Uterus (tissue), 4 donors: Measurements from ENCODE around the gene NDUFA8. TPM values are rescaled to one million over a fixed set of nuclear protein-coding genes. Genes with fewer than 3 reads are reported as not detected.

Experiments
- DNase-seq, 2 donors: peaks; one replicate each; pipeline ENCODE4 v3.0.0-alpha.2; 2019 to 2020
- H3K27ac ChIP-seq, 2 donors: fragments of 200-600 bp; sonication (generic); 1 replicate in 1 of 2; 2 replicates in 1 of 2; pipeline ENCODE4 v1.5.1; 2016 to 2018
- H3K27me3 ChIP-seq, 2 donors: fragments of 200-600 bp; sonication (generic); one replicate each; pipeline ENCODE4 v1.5.1; 2018 to 2019; ENCODE audit warnings: control low read depth in 1 of 2
- H3K36me3 ChIP-seq, 2 donors: fragments of 200-600 bp; sonication (generic); one replicate each; pipeline ENCODE4 v1.5.1; 2019; ENCODE audit warnings: control low read depth in 1 of 2
- H3K4me1 ChIP-seq, 2 donors: fragments of 200-600 bp; sonication (generic); one replicate each; pipeline ENCODE4 v1.5.1; 2018 to 2019; ENCODE audit warnings: control low read depth in 1 of 2
- H3K4me3 ChIP-seq, 2 donors: fragments of 200-600 bp; sonication (generic); 1 replicate in 1 of 2; 2 replicates in 1 of 2; pipeline ENCODE4 v1.5.1; 2018 to 2019; ENCODE audit warnings: mild to moderate bottlenecking in 1 of 2
- H3K9me3 ChIP-seq, 2 donors: fragments of 200-600 bp; sonication (generic); one replicate each; pipeline ENCODE4 v1.5.1; 2019; ENCODE audit warnings: control low read depth in 1 of 2
- CTCF ChIP-seq, 4 experiments: fragments of 200-600 bp in 2 of 4; fragments of 450-650 bp in 2 of 4; sonication (generic) in 2 of 4; IDR thresholded peaks; one replicate each; pipeline ENCODE4 v1.5.1; 2016 to 2019; ENCODE audit warnings: antibody characterized with exemption in 4 of 4, mild to moderate bottlenecking in 2 of 4, moderate library complexity in 1 of 4
- POLR2A ChIP-seq, 2 donors: fragments of 450-650 bp; IDR thresholded peaks; one replicate each; pipeline ENCODE4 v1.6.1; 2016; ENCODE audit warnings: antibody characterized with exemption in 2 of 2, mild to moderate bottlenecking in 1 of 2, moderate library complexity in 1 of 2
- intact Hi-C: fragments of 100-400 bp; cut with DNase I; formaldehyde crosslinking; loops from one replicate; pipeline ENCODE4 v1.15.1; 2023; ENCODE audit warnings: low total_unique reads
- total RNA-seq, 4 donors: library from RNA; depleted of rRNA in 3 of 4; stranded (reverse); fragments of >200 nt in 3 of 4; gene quantifications; one replicate each; pipeline versions ENCODE4 v1.1.0 to v1.2.4, GENCODE V29; 2014 to 2023
- donor health status: DM: yes; HTN: yes; CAD: no.

The NDUFA8 gene
- total RNA-seq, 4 donors from 2014 or later, result 22.8 to 39.2 (median 31.4) TPM

GRCh38 chr9:122164286-122164685 is 4.7 kb upstream of the NDUFA8 start:
- Histone ChIP-seq H3K4me1 (no peaks in the 10 kb centered on the region), H3K4me3 (no peak overlapping the region), H3K9me3 (no peaks in the 10 kb centered on the region), H3K36me3 (no peaks in the 10 kb centered on the region), H3K27ac (peak overlapping the region in 1 of 2 donors; percentile 42), H3K27me3 (no peaks in the 10 kb centered on the region)
- DNase-seq, result peak; percentile 60 to 65
- intact Hi-C loops, result no loop called here
- TF ChIP-seq POLR2A (IDR thresholded peaks at IDR 0.05) (no peak), CTCF (IDR thresholded peaks at IDR 0.05) (no peak)

- DNase-seq, result no peak
- TF ChIP-seq CTCF (IDR thresholded peaks at IDR 0.05) (no peak), POLR2A (IDR thresholded peaks at IDR 0.05) (no peak)
- no peak overlapping the region for H3K27ac ChIP-seq
Observed at GRCh38 chr9:122162415-122162814, 2.8 kb upstream of the NDUFA8 start.

GRCh38 chr9:122159925-122160246 is 307 bp upstream of the NDUFA8 start:
- no peaks in the 10 kb centered on the region for H3K27me3 ChIP-seq
- intact Hi-C loops, result no loop called here
- no peak for DNase-seq
- no peaks in the 10 kb centered on the region for H3K4me1 ChIP-seq
- no peak overlapping the region for H3K27ac ChIP-seq
- H3K4me3 ChIP-seq, result peak overlapping the region; percentile 83 to 97
- no peaks in the 10 kb centered on the region for H3K36me3 ChIP-seq
- TF ChIP-seq POLR2A (IDR thresholded peaks at IDR 0.05) (no peak), CTCF (IDR thresholded peaks at IDR 0.05) (no peak)
- no peaks in the 10 kb centered on the region for H3K9me3 ChIP-seq

More at GRCh38 chr9:122162415-122162814, 2.8 kb upstream of the NDUFA8 start:
- no peaks in the 10 kb centered on the region for H3K27me3 ChIP-seq
- H3K4me1 ChIP-seq, result no peaks in the 10 kb centered on the region
- H3K9me3 ChIP-seq, result no peaks in the 10 kb centered on the region
- H3K4me3 ChIP-seq, result no peak overlapping the region
- intact Hi-C loops, result no loop called here
- H3K36me3 ChIP-seq, result no peaks in the 10 kb centered on the region

- Histone ChIP-seq H3K27ac (no peak overlapping the region), H3K36me3 (no peaks in the 10 kb centered on the region), H3K9me3 (no peaks in the 10 kb centered on the region), H3K4me3 (no peak overlapping the region), H3K27me3 (no peaks in the 10 kb centered on the region), H3K4me1 (no peaks in the 10 kb centered on the region)
- intact Hi-C loops, result no loop called here
- no peak for DNase-seq
- TF ChIP-seq CTCF (IDR thresholded peaks at IDR 0.05) (peak in 1 of 4 experiments; percentile 3), POLR2A (IDR thresholded peaks at IDR 0.05) (no peak)
Observed at GRCh38 chr9:122158202-122158601, 1.4 kb downstream of the NDUFA8 start.

- H3K27ac ChIP-seq, result no peak overlapping the region
- TF ChIP-seq POLR2A (IDR thresholded peaks at IDR 0.05), result no peak
- TF ChIP-seq CTCF (IDR thresholded peaks at IDR 0.05), result no peak
Observed at GRCh38 chr9:122155796-122156195, 3.8 kb downstream of the NDUFA8 start.

More at GRCh38 chr9:122155796-122156195, 3.8 kb downstream of the NDUFA8 start:
- no peak for DNase-seq
- Histone ChIP-seq H3K4me1 (no peaks in the 10 kb centered on the region), H3K9me3 (no peaks in the 10 kb centered on the region), H3K27me3 (no peaks in the 10 kb centered on the region), H3K4me3 (no peak overlapping the region), H3K36me3 (no peaks in the 10 kb centered on the region)
- intact Hi-C loops, result no loop called here
